Heart left ventricle (tissue), 13 donors: ENCODE measurements around the gene EOLA1.
"Not testable (repeated sequence)": the region's sequence is repeated elsewhere in the genome, so short reads cannot be mapped to it uniquely, and the experiment has no call there.

Experiments used
- CTCF ChIP-seq, 12 donors: fragments of 200-600 bp; sonication (generic) in 4 of 12; IDR thresholded peaks; one replicate each; pipeline versions ENCODE4 v1.5.0 to v1.8.0; 2018 to 2022; ENCODE audit warnings: antibody characterized with exemption in 12 of 12, mild to moderate bottlenecking in 5 of 12
- POLR2A ChIP-seq, 2 donors: fragments of 450-650 bp; IDR thresholded peaks; one replicate each; pipeline ENCODE4 v1.6.1; 2017; ENCODE audit warnings: antibody characterized with exemption in 2 of 2, mild to moderate bottlenecking in 2 of 2, moderate library complexity in 2 of 2
- donor health status: ischemic (EF 13 %, LVEDD 7.1; RV severe dilation, severe dysfunction).
- donor health status: DM: no; HTN: yes; CAD: no.
- donor health status: DM: no; HTN: no; CAD: no.
- donor health status: ischemic (EF 25% LVEDD 6.9; RV normal size, moderate dysfunction).
- donor health status: ischemic (EF 25% LVEDD 5.7; RV mildly dilated, moderate dysfunction).
- donor health status: ischemic (EF 35%, LVEDD 5.7; RV mildly dilated, moderate dysfunction).
- donor health status: nonischemic (EF 11% LVEDD 7.7; RV severe dilation, severe dysfunction).
- donor health status: DM: yes; HTN: yes; CAD: no.
- donor health status: PGD.
- donor health status: ischemic (EF 29% LVEDD 5.4; RV normal size, mild dysfunction).
- donor health status: nonischemic (EF 23%, LVEDD 6.1; RV moderate dilation, normal function).

- not testable (repeated sequence) for TF ChIP-seq POLR2A, CTCF (IDR thresholded peaks at IDR 0.05)
These were observed 8.9 kb downstream of the EOLA1 start, which contains the start of gene HSFX3 for GRCh38 chrX:149549701-149550100.
